Spinal cord (tissue), 10 donors: Measurements from ENCODE around the gene SEC14L1. TPM values are rescaled to one million over a fixed set of nuclear protein-coding genes. Genes with fewer than 3 reads are reported as not detected.

Experiments used
- DNase-seq, 6 donors: peaks; one replicate each; pipeline versions ENCODE4 v3.0.0 to v3.0.0-alpha.2; 2013 to 2015; ENCODE audit warnings: low spot score in 6 of 6, low read depth in 4 of 6
- H3K27ac ChIP-seq: one replicate; pipeline ENCODE4 v1.5.1; 2013; ENCODE audit warnings: low read depth, low read length, control low read depth
- H3K27me3 ChIP-seq: one replicate; pipeline ENCODE4 v1.6.1; 2013; ENCODE audit warnings: low read length; ENCODE audit not compliant: control insufficient read depth, insufficient read depth
- H3K36me3 ChIP-seq: one replicate; pipeline ENCODE4 v1.6.1; 2013; ENCODE audit warnings: low read length; ENCODE audit not compliant: control insufficient read depth, insufficient read depth
- H3K4me1 ChIP-seq: one replicate; pipeline ENCODE4 v1.6.1; 2013; ENCODE audit warnings: low read length; ENCODE audit not compliant: control insufficient read depth, insufficient read depth
- H3K4me3 ChIP-seq: one replicate; pipeline ENCODE4 v1.5.1; 2013; ENCODE audit warnings: low read depth, low read length, control low read depth
- H3K9me3 ChIP-seq: one replicate; pipeline ENCODE4 v1.6.1; 2013; ENCODE audit warnings: low read length; ENCODE audit not compliant: control insufficient read depth, insufficient read depth
- WGBS: methylation state at CpG from one replicate; pipeline ENCODE4 v1.1.5; 2013; ENCODE audit warnings: missing lambda C conversion rate; ENCODE audit not compliant: insufficient coverage; 5-methylcytosine and 5-hydroxymethylcytosine counted together
- polyA plus RNA-seq, 2 donors: library from polyadenylated mRNA; unstranded; fragments of 120-200 nt; gene quantifications; one replicate each; pipeline ENCODE4 v1.2.1, GENCODE V29; 2013; ENCODE audit not compliant: insufficient read length in 2 of 2
- total RNA-seq, 2 donors: library from RNA; depleted of rRNA in 1 of 2; stranded (reverse); fragments of 120-200 nt in 1 of 2; fragments of >200 nt in 1 of 2; gene quantifications; one replicate each; pipeline versions ENCODE4 v1.2.3 to v1.2.4, GENCODE V29; 2013 to 2014
- donor health status: healthy.

SEC14L1 gene
- total and polyA plus RNA-seq, 4 donors = 42.2 to 81.9 (median 69.1) TPM

DNA sequence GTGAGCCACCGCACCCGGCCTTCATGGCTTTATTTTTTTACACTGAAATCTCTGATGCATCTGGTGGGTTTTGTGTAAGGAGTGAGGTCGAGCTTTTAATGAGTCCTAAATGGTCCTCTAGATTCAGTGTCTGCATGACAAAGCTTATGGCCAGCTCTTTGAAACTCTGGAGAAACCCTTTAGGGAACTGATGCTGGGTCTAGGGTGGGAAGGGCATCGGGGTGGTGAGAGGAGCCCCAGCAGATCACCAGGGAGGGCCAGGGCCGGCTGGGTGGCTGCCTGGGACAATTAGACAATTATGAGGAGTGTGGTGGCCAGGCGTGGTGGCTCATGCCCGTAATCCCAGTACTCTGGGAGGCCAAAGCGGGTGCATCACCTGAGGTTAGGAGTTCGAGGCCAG lies 93.9 kb downstream of the SEC14L1 start:
- whole genome bisulfite sequencing = 71% methylated on average over 5 of the region's 9 CpGs
- H3K36me3 ChIP-seq = peaks cover 3% of the 10 kb centered on the region
- no peaks in the 10 kb centered on the region for H3K9me3 ChIP-seq
- no peak for DNase-seq
- no peaks in the 10 kb centered on the region for H3K27me3 ChIP-seq
- H3K27ac ChIP-seq = peak overlapping the region; percentile 57
- H3K4me1 ChIP-seq = peaks cover 17% of the 10 kb centered on the region
- H3K4me3 ChIP-seq = no peak overlapping the region

DNA sequence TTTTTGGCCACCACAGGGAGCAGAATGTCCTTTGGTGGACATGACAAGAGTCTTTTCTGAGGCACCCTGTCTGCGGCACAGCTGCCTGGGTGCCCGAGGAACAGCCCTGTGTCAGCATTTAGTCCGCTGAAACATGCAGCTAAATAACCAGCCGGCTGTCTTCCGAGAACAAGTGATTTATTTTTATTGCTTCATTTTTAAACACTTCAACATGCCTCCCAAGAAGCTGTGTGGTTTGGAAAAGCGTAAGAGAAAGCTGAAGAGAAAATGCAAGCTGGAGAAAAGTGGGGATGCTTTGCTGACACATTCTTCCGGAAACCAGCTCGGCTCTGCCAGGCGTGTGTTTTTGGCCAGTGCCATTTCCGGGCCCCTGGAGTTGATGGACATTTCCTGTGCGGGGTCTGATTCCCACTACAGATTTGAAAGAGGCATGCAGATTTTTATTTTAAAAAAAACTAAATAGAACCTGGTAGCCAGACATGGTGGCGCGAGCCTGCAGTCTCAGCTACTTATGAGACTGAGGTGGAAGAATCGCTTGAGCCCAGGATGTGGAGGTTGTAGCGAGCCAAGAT lies 94.7 kb downstream of the SEC14L1 start:
- peak in 4 of 6 donors; percentile 15 to 88 (median 47) for DNase-seq
- 33% methylated on average over 10 of the region's 15 CpGs for WGBS
- peak overlapping the region; percentile 16 for H3K4me3 ChIP-seq
- no peaks in the 10 kb centered on the region for H3K27me3 ChIP-seq
- H3K36me3 ChIP-seq = no peaks in the 10 kb centered on the region
- H3K27ac ChIP-seq = peak overlapping the region; percentile 57
- H3K9me3 ChIP-seq = no peaks in the 10 kb centered on the region
- peaks cover 17% of the 10 kb centered on the region for H3K4me1 ChIP-seq

- H3K27me3 ChIP-seq = no peaks in the 10 kb centered on the region
- no peaks in the 10 kb centered on the region for H3K36me3 ChIP-seq
- no peak for DNase-seq
- no peak overlapping the region for H3K27ac ChIP-seq
- peaks cover 21% of the 10 kb centered on the region for H3K4me1 ChIP-seq
- no peak overlapping the region for H3K4me3 ChIP-seq
- H3K9me3 ChIP-seq = no peaks in the 10 kb centered on the region
- WGBS = 75% methylated on average over 8 of the region's 13 CpGs
Observed at GRCh38 chr17:77237232-77238008, 96.7 kb downstream of the SEC14L1 start.

GRCh38 chr17:77240976-77241375 lies 100.2 kb downstream of the SEC14L1 start:
- 88% methylated on average over 13 of the region's 15 CpGs for WGBS
- no peaks in the 10 kb centered on the region for H3K36me3 ChIP-seq
- peaks cover 8% of the 10 kb centered on the region for H3K4me1 ChIP-seq
- H3K27me3 ChIP-seq = no peaks in the 10 kb centered on the region
- H3K27ac ChIP-seq = no peak overlapping the region
- no peak for DNase-seq
- no peaks in the 10 kb centered on the region for H3K9me3 ChIP-seq
- no peak overlapping the region for H3K4me3 ChIP-seq

DNA sequence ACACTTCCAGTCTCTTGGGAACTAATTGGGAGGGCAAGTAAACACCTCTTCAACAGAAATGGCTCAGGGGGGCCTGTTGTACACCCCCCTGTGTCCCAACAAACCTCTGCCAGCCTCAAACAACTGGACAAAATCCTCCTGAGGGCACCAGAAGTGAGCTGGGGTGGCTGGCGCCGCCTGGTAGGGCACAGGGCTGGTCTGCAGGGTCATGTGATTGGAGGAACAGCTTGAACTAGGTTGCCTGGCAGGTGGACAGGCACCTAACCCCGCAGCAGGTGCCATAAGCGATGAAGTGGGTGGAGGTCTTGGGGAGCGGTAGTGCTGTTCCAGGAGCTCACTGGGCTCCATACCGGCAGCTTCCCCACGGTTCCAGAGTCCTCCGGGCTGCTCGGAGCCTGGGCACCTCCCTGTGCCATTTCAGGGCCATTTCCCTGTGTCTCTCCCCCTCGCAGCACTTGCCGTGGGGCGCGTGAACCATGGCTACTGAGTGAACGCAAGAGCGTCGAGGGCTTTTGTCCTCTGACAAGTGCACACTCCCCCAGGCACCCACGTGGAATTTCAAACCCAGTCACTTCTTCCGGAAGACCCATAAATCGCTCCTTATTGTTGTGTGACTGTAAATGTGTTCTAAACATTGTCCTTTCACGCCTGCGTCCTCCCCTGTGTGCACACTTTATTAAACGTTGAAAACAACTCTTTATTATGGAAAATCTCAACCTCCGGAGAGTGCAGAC lies 101.5 kb downstream of the SEC14L1 start:
- no peak overlapping the region for H3K27ac ChIP-seq
- WGBS = 44% methylated on average over 19 of the region's 23 CpGs
- H3K36me3 ChIP-seq = no peaks in the 10 kb centered on the region
- DNase-seq = peak in 1 of 6 donors; percentile 58
- no peak overlapping the region for H3K4me3 ChIP-seq
- H3K9me3 ChIP-seq = no peaks in the 10 kb centered on the region
- peaks cover 16% of the 10 kb centered on the region for H3K4me1 ChIP-seq
- H3K27me3 ChIP-seq = no peaks in the 10 kb centered on the region

- Histone ChIP-seq H3K27me3 (no peaks in the 10 kb centered on the region), H3K27ac (no peak overlapping the region), H3K4me3 (no peak overlapping the region), H3K4me1 (peaks cover 20% of the 10 kb centered on the region), H3K36me3 (no peaks in the 10 kb centered on the region), H3K9me3 (no peaks in the 10 kb centered on the region)
- no peak for DNase-seq
- WGBS = 81% methylated on average over 17 of the region's 18 CpGs
Observed at GRCh38 chr17:77245162-77245926, 104.6 kb downstream of the SEC14L1 start.

DNA sequence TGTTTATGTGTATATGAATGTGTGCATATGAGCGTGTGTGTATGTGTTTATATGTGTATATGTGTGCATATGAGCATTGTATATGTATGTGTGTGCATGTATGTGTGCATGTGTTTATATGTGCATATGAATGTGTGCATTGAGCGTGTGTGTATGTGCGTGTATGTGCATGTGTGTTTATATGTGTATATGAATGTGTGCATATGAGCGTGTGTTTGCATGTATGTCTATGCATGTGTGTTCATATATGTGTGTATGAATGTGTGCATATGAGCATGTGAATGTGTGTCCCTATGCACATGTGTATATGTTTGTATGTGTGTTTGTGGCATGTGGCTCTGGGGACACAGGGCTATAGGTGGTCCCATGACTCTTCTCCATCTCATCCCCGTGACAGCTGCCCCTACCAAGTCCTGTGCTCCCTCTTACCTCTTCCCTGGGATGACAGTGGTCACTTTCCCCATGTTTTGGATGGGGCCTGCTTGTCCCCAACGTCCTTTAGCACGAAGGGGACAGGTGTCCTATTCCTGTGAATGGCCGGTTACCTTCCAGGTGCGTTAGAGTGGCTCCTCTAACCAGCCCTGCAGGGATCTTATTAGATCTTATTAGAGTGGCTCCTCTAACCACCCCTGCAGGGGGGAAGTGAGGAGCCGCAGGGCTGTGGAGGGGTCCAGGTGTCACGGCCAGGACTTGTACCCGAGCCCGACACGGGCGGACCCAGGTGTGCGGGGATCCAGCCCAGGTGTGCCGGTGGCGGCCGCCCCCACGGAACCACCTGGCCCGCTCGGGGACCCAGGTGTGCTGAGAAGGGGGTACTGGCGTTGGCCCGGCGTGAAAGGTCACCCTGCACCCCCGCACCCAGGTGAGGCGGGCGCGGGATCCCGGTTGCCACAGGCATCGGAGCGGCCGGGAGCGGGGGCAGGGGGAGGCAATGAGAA lies 105.6 kb downstream of the SEC14L1 start:
- 25% methylated on average over 28 of the region's 34 CpGs for WGBS
- Histone ChIP-seq H3K4me1 (peaks cover 20% of the 10 kb centered on the region), H3K27ac (no peak overlapping the region)

GRCh38 chr17:77247048-77247541 lies 106.3 kb downstream of the SEC14L1 start:
- H3K4me3 ChIP-seq = peak overlapping the region; percentile 54
- no peaks in the 10 kb centered on the region for H3K36me3 ChIP-seq
- peak; percentile 54 to 94 (median 74) for DNase-seq
- no peaks in the 10 kb centered on the region for H3K9me3 ChIP-seq
- peaks cover 19% of the 10 kb centered on the region for H3K4me1 ChIP-seq
- no peak overlapping the region for H3K27ac ChIP-seq
- under 1% methylated on average over 51 of the region's 51 CpGs for WGBS
- H3K27me3 ChIP-seq = no peaks in the 10 kb centered on the region

More for the DNA sequence above, 105.6 kb downstream of the SEC14L1 start:
- H3K27me3 ChIP-seq = no peaks in the 10 kb centered on the region
- no peak for DNase-seq
- H3K36me3 ChIP-seq = no peaks in the 10 kb centered on the region
- H3K4me3 ChIP-seq = peak overlapping the region; percentile 54
- no peaks in the 10 kb centered on the region for H3K9me3 ChIP-seq
